HG02798 (cell line): ENCODE data around the gene R3HDML.

Experiments
- ATAC-seq: cut with Tn5 transposase; IDR thresholded peaks from one replicate; pipeline ENCODE4 v1.9.1; 2021; ENCODE audit warnings: mild to moderate bottlenecking; ENCODE audit not compliant: unreplicated experiment, poor library complexity

The R3HDML gene

DNA sequence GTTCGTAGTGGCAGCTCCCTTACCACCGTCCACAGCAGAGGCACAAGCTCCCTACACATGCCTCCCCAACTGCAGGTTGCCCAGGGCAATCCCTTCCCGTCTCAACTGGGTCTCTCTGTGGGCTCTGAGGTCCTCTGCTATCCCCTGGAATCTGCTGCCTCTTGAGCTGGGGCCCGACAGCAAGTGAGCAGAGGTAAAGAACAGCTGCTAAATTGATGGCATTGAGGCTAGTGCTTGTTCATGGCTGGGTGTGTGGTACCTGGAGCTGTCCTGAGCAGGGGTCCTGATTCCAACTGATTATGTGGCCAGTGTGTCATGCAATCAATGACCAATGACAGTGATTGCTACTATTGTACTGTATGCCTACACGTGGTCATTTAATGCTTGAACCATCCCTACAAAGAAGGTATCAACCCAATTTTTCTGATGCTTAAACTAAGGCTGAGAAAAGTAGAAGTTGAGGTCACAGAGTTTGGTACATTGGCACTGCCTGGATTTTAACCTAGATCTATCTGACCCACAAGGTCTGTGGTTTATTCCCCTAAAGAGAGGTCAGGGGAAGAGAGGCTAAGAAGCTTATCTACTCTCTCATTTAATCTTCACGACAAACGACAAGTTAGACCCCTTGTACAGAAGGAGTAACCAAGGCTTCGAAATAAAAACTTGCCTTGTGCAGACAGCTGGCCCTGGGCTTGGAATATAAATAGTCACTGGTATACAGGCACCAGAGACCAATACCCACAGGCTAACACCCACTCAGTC, 59.7 kb downstream of the R3HDML start:
- ATAC-seq = no peak

DNA sequence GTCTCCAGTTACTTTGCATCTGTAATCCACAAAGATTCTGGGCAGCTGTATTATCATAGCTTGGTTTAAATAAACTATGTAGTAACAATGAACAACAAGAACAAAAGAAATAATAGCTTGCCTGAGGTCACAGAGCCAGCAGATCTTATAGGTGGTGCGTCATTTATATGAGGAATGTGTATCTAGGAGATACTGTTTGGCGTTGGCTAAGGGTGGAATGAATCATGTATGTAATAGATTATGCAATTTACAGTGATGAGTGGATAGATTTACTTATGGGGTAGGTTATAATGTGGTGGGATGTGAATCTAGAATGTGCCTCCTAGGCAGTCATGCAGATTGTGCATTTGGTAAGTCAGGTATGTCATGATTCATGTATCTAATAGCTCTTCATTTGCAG, 61.5 kb downstream of the R3HDML start:
- no peak for ATAC-seq

DNA sequence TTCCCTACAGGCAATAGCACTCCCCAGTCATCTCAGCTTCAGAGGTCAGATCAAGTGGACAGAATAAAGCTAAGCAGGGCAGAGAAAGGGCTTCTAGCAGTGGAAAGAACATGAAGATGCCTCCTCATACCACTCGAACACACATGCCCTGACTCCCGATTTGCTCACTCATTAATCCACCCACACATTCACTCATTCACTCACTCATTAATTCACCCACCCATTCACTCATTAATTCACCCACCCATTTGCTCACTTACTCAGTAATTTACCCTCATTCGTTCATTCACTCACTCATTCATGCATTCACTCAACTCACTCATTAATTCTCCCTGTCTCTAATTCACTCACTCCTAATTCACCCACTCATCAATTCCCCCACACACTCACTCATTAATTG, 62.6 kb downstream of the R3HDML start:
- ATAC-seq = no peak

DNA sequence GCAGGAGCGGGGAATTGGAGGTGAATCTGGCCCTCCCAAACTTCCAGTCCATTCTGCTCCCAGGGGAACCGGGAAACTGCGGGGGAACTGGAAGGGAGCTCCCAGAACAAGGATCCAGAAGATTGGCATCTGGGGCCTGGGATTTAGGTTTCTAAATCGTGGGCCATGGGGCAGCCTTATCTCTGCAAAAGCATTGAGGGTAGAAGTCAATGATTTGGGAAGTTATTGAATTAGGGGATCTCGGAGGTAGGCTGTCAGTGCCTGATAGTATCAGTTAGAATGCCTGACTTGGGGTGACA, 63.8 kb downstream of the R3HDML start:
- no peak for ATAC-seq
